Middle frontal gyrus (tissue), 1 donor: ENCODE results near the gene REV1.
"Not testable (repeated sequence)": the region's sequence is repeated elsewhere in the genome, so short reads cannot be mapped to it uniquely, and the experiment has no call there.

Source experiments
- DNase-seq: peaks from one replicate; pipeline ENCODE4 v3.0.0-alpha.2; 2015; ENCODE audit warnings: low spot score; ENCODE audit errors: extremely low spot score

Gene REV1

GRCh38 chr2:99404039-99404796 lies 85.6 kb downstream of the REV1 start:
- no peak for DNase-seq

- no peak for DNase-seq
Measured at GRCh38 chr2:99403524-99403923, 86.3 kb downstream of the REV1 start.

GRCh38 chr2:99403084-99403483 lies 86.7 kb downstream of the REV1 start:
- DNase-seq, result no peak

- no peak for DNase-seq
Measured at GRCh38 chr2:99401841-99402240, 88.0 kb downstream of the REV1 start.

- DNase-seq, result no peak
Measured at GRCh38 chr2:99399795-99400194, 90.0 kb downstream of the REV1 start.

GRCh38 chr2:99399063-99399462 lies 90.8 kb downstream of the REV1 start:
- DNase-seq, result no peak

- no peak for DNase-seq
Measured at GRCh38 chr2:99398303-99398702, 91.5 kb downstream of the REV1 start.

GRCh38 chr2:99397266-99397920 lies 92.4 kb downstream of the REV1 start:
- DNase-seq, result no peak

GRCh38 chr2:99395589-99396130 lies 94.2 kb downstream of the REV1 start:
- no peak for DNase-seq

GRCh38 chr2:99389946-99390345 lies 99.9 kb downstream of the REV1 start:
- DNase-seq, result no peak

- no peak for DNase-seq
Measured at GRCh38 chr2:99389371-99389770, 100.4 kb downstream of the REV1 start.

GRCh38 chr2:99388892-99389291 lies 100.9 kb downstream of the REV1 start:
- no peak for DNase-seq

GRCh38 chr2:99386011-99386410 lies 103.8 kb downstream of the REV1 start:
- no peak for DNase-seq

GRCh38 chr2:99382143-99382542 lies 107.7 kb downstream of the REV1 start:
- no peak for DNase-seq

GRCh38 chr2:99380376-99381010 lies 109.3 kb downstream of the REV1 start:
- DNase-seq, result no peak

- DNase-seq, result no peak
Measured at GRCh38 chr2:99377879-99378278, 111.9 kb downstream of the REV1 start.

GRCh38 chr2:99376254-99376864 lies 113.5 kb downstream of the REV1 start:
- DNase-seq, result no peak

GRCh38 chr2:99374747-99375146 lies 115.1 kb downstream of the REV1 start:
- DNase-seq, result no peak

GRCh38 chr2:99373144-99373543 lies 116.7 kb downstream of the REV1 start:
- no peak for DNase-seq

- not testable (repeated sequence) for DNase-seq
Measured at GRCh38 chr2:99368854-99369253, 121.0 kb downstream of the REV1 start.

GRCh38 chr2:99365661-99366060 lies 124.2 kb downstream of the REV1 start:
- DNase-seq, result no peak

GRCh38 chr2:99356853-99357252 lies 133.0 kb downstream of the REV1 start:
- no peak for DNase-seq
